ENCODE data around the gene TCF15. TPM values are rescaled to one million over a fixed set of nuclear protein-coding genes. Genes with fewer than 3 reads are reported as not detected.

The TCF15 gene
- total and polyA plus RNA-seq, 8 donors = 0.25 to 0.43 (median 0.33) TPM; not detected in 5

GRCh38 chr20:568673-569415 is 41.3 kb downstream of the TCF15 start:
- Histone ChIP-seq H3K36me3 (no peaks in the 10 kb centered on the region), H3K27me3 (peaks cover 3 to 79% (median 41%) of the 10 kb centered on the region in 3 donors), H3K9me3 (no peaks in the 10 kb centered on the region), H3K27ac (no peak overlapping the region), H3K4me1 (peaks cover 10 to 21% (median 16%) of the 10 kb centered on the region in 4 donors), H3K4me3 (no peak overlapping the region)
- WGBS, 5 donors = 58 to 69% (median 68%) methylated on average over 14 of the region's 14 CpGs
- intact Hi-C loops (cut with DNase I; ENCODE audit: low total_unique reads) = loop anchor here (10.0 kb wide), 1 partner anchor 76 kb away; no protein-coding TSS in a partner anchor
- TF ChIP-seq POLR2A (IDR thresholded peaks at IDR 0.05) (no peak), EP300 (IDR thresholded peaks at IDR 0.05) (no peak), POLR2AphosphoS5 (IDR thresholded peaks at IDR 0.05) (no peak)
- TF ChIP-seq, protein P1, sequence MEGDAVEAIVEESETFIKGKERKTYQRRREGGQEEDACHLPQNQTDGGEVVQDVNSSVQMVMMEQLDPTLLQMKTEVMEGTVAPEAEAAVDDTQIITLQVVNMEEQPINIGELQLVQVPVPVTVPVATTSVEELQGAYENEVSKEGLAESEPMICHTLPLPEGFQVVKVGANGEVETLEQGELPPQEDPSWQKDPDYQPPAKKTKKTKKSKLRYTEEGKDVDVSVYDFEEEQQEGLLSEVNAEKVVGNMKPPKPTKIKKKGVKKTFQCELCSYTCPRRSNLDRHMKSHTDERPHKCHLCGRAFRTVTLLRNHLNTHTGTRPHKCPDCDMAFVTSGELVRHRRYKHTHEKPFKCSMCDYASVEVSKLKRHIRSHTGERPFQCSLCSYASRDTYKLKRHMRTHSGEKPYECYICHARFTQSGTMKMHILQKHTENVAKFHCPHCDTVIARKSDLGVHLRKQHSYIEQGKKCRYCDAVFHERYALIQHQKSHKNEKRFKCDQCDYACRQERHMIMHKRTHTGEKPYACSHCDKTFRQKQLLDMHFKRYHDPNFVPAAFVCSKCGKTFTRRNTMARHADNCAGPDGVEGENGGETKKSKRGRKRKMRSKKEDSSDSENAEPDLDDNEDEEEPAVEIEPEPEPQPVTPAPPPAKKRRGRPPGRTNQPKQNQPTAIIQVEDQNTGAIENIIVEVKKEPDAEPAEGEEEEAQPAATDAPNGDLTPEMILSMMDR (IDR thresholded peaks at IDR 0.05) = no peak
- DNase-seq = peak in 1 of 2 donors; percentile 27

- 18 to 34% (median 22%) methylated on average over 18 to 20 of the region's 20 CpGs for WGBS, 5 donors
- H3K27ac ChIP-seq = no peak overlapping the region
Observed at GRCh38 chr20:568097-568652, 41.9 kb downstream of the TCF15 start.

GRCh38 chr20:564192-564591 is 45.9 kb downstream of the TCF15 start:
- 95 to 100% (median 96%) methylated on average over 3 of the region's 3 CpGs for WGBS, 5 donors
- H3K27me3 ChIP-seq = peaks cover 3 to 70% (median 28%) of the 10 kb centered on the region in 3 donors
- intact Hi-C loops (cut with DNase I; ENCODE audit: low total_unique reads) = loop anchor here (5.0 to 10.0 kb wide), 2 partner anchors 81 to 173 kb away; no protein-coding TSS in a partner anchor

More at GRCh38 chr20:568097-568652, 41.9 kb downstream of the TCF15 start:
- peak in 1 of 2 donors; percentile 29 for DNase-seq
- no peaks in the 10 kb centered on the region for H3K9me3 ChIP-seq
- H3K4me1 ChIP-seq = peaks cover 10 to 21% (median 16%) of the 10 kb centered on the region in 4 donors
- H3K27me3 ChIP-seq = peaks cover 3 to 79% (median 41%) of the 10 kb centered on the region in 3 donors
- TF ChIP-seq POLR2AphosphoS5 (IDR thresholded peaks at IDR 0.05) (no peak), POLR2A (IDR thresholded peaks at IDR 0.05) (no peak), EP300 (IDR thresholded peaks at IDR 0.05) (no peak)
- TF ChIP-seq, protein P1 (IDR thresholded peaks at IDR 0.05) = no peak
- no peaks in the 10 kb centered on the region for H3K36me3 ChIP-seq
- intact Hi-C loops (cut with DNase I; ENCODE audit: low total_unique reads) = loop anchor here (10.0 kb wide), 1 partner anchor 77 kb away; no protein-coding TSS in a partner anchor
- H3K4me3 ChIP-seq = no peak overlapping the region

DNA sequence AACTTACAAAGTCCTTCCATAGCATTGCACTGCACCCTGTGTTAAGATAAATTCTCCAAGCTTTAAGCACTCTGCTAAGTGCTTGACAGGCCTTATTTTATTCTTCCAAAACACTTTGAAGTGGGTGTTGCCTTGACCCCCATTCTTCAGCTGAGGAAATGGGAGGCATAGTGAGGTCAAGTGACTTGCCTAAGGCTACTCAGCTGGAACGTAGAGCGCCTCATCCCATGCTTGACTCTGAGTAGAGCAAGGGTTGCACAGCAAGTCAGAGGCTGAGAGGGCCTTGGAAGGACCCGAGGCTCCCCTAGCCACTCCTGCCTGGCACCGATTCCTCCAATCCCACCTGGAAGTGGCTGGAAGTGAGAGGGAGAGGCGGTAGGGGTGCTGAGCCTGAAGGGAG is 46.9 kb downstream of the TCF15 start:
- Histone ChIP-seq H3K27me3 (peaks cover 0 to 69% (median 19%) of the 10 kb centered on the region in 3 donors), H3K4me3 (no peak overlapping the region), H3K27ac (no peak overlapping the region), H3K4me1 (peaks cover 0 to 7% (median 3%) of the 10 kb centered on the region in 4 donors), H3K36me3 (no peaks in the 10 kb centered on the region), H3K9me3 (no peaks in the 10 kb centered on the region)
- TF ChIP-seq EP300 (IDR thresholded peaks at IDR 0.05) = no peak
- TF ChIP-seq, protein P1 (IDR thresholded peaks at IDR 0.05) = no peak
- no peak for TF ChIP-seq POLR2A (IDR thresholded peaks at IDR 0.05)
- no peak for TF ChIP-seq POLR2AphosphoS5 (IDR thresholded peaks at IDR 0.05)
- intact Hi-C loops (cut with DNase I; ENCODE audit: low total_unique reads) = loop anchor here (5.0 to 10.0 kb wide), 2 partner anchors 82 to 174 kb away; no protein-coding TSS in a partner anchor
- DNase-seq = no peak
- WGBS, 5 donors = 85 to 94% (median 87%) methylated on average over 3 to 5 of the region's 5 CpGs

More at GRCh38 chr20:564192-564591, 45.9 kb downstream of the TCF15 start:
- H3K36me3 ChIP-seq = no peaks in the 10 kb centered on the region
- no peak overlapping the region for H3K27ac ChIP-seq
- no peak overlapping the region for H3K4me3 ChIP-seq
- no peak for DNase-seq
- no peaks in the 10 kb centered on the region for H3K9me3 ChIP-seq
- peaks cover 0 to 11% (median 3%) of the 10 kb centered on the region in 4 donors for H3K4me1 ChIP-seq
- TF ChIP-seq EP300 (IDR thresholded peaks at IDR 0.05) = no peak
- TF ChIP-seq, protein P1 (IDR thresholded peaks at IDR 0.05) = no peak
- TF ChIP-seq POLR2A (IDR thresholded peaks at IDR 0.05) = no peak
